Measurements from ENCODE around the gene SEL1L2. TPM values are rescaled to one million over a fixed set of nuclear protein-coding genes. Genes with fewer than 3 reads are reported as not detected.

Gene SEL1L2
- total and polyA plus RNA-seq, 9 of the 15 experiments (the other 6 are each of a cell fraction or from before 2014, with no cell fraction given) = not detected

DNA sequence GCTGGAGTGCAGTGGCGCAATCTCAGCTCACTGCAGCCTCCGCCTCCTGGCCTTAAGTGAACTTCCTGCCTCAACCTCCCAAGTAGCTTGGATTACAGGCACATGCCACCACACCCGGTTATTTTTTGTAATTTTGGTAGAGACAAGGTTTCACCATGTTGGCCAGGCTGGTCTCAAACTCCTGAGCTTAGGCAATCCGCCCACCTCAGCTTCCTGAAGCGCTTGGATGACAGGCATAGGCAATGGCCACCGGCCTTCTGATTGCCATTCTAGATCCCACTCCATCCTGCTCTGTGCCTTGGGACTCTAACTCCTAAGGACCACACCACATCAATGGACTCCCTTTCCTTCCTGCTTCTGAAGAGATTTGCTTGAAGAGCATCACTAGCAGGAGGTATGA is 60.6 kb downstream of the SEL1L2 start:
- no peak for ATAC-seq
- Histone ChIP-seq H3K27me3 (ENCODE audit: control insufficient read depth in 2 of 2, insufficient read depth in 2 of 2, low read length in 2 of 2) (no peaks in the 10 kb centered on the region), H2AFZ (ENCODE audit: low read depth, low read length) (no peak overlapping the region; the same call in 1 of the 2 replicates), H3K4me2 (ENCODE audit: insufficient read depth, low read length) (no peak overlapping the region), H3K79me2 (ENCODE audit: control insufficient read depth, insufficient read depth, low read length) (no peaks in the 10 kb centered on the region), H3K9me3 (replicated peaks; ENCODE audit: control insufficient read depth, insufficient read depth, low read depth, low read length) (no peaks in the 10 kb centered on the region), H3K9ac (ENCODE audit: insufficient read depth in 1 of 2, low read depth in 2 of 2, low read length in 2 of 2) (no peak overlapping the region), H4K20me1 (replicated peaks; ENCODE audit: control insufficient read depth, insufficient read depth, low read length) (no peaks in the 10 kb centered on the region), H3K4me3 (no peak overlapping the region), H3K9me1 (ENCODE audit: control insufficient read depth, insufficient read depth, low read length) (no peaks in the 10 kb centered on the region), H3K4me1 (replicated peaks in 1 of 2; ENCODE audit: control insufficient read depth in 2 of 2, insufficient read depth in 2 of 2, low read length in 2 of 2) (no peaks in the 10 kb centered on the region; a peak in 2 of 5 replicates), H3K36me3 (ENCODE audit: control insufficient read depth, insufficient read depth, low read length) (no peaks in the 10 kb centered on the region), H3K27ac (ENCODE audit: extremely low read depth, low read depth, low read length) (no peak overlapping the region)
- TF ChIP-seq SMARCA5 (IDR thresholded peaks at IDR 0.05) (no peak), CEBPB (tag; IDR thresholded peaks at IDR 0.05) (0 out of 2 replicates have a peak, but pooled peaks have one; percentile 12)
- WGBS (ENCODE audit: insufficient coverage, low coverage, missing lambda C conversion rate) = 61% methylated on average over 3 of the region's 6 CpGs
- ChIA-PET CTCF (ENCODE audit: low intra/inter-chr PET ratio) (no interaction called here), POLR2A (no interaction called here)
- no TSS peak for BruUV-seq (replicated peaks)
- FAIRE-seq = no peak
- no peak for DNase-seq (ENCODE audit: extremely low read depth in 1 of 4, low spot score in 3 of 4)
- intact Hi-C loops (cut with micrococcal nuclease) = no loop called here
- in situ Hi-C loops (cut with MboI) = no loop called here

- Histone ChIP-seq H3K79me2 (ENCODE audit: control insufficient read depth, insufficient read depth, low read length) (no peaks in the 10 kb centered on the region), H3K36me3 (ENCODE audit: control insufficient read depth, insufficient read depth, low read length) (no peaks in the 10 kb centered on the region), H3K27ac (ENCODE audit: extremely low read depth, low read depth, low read length) (no peak overlapping the region), H3K9ac (ENCODE audit: insufficient read depth in 1 of 2, low read depth in 2 of 2, low read length in 2 of 2) (no peak overlapping the region; a peak in 1 of 4 replicates), H3K9me1 (ENCODE audit: control insufficient read depth, insufficient read depth, low read length) (no peaks in the 10 kb centered on the region), H3K27me3 (ENCODE audit: control insufficient read depth in 2 of 2, insufficient read depth in 2 of 2, low read length in 2 of 2) (no peaks in the 10 kb centered on the region), H4K20me1 (replicated peaks; ENCODE audit: control insufficient read depth, insufficient read depth, low read length) (no peaks in the 10 kb centered on the region), H2AFZ (ENCODE audit: low read depth, low read length) (peak overlapping the region; percentile 62; the same call in 1 of the 2 replicates), H3K4me3 (no peak overlapping the region), H3K9me3 (replicated peaks; ENCODE audit: control insufficient read depth, insufficient read depth, low read depth, low read length) (no peaks in the 10 kb centered on the region), H3K4me1 (replicated peaks in 1 of 2; ENCODE audit: control insufficient read depth in 2 of 2, insufficient read depth in 2 of 2, low read length in 2 of 2) (no peaks in the 10 kb centered on the region; a peak in 2 of 5 replicates), H3K4me2 (ENCODE audit: insufficient read depth, low read length) (no peak overlapping the region)
- in situ Hi-C loops (cut with MboI) = no loop called here
- ATAC-seq (no peak; the same call in 2 of the 3 replicates), FAIRE-seq (no peak), DNase-seq (ENCODE audit: extremely low read depth in 1 of 4, low spot score in 3 of 4) (no peak)
- no TSS peak for BruUV-seq (replicated peaks)
- CTCF ChIA-PET (ENCODE audit: low intra/inter-chr PET ratio) = no interaction called here
- 51% methylated on average over 5 of the region's 5 CpGs for WGBS (ENCODE audit: insufficient coverage, low coverage, missing lambda C conversion rate)
- intact Hi-C loops (cut with micrococcal nuclease) = no loop called here
- POLR2A ChIA-PET = interaction anchor here (0.6 kb wide), 1 partner anchor 125 kb away, joined by 3 read pairs; no protein-coding TSS in a partner anchor
- TF ChIP-seq TSHZ1 (CRISPR knock-in tag; IDR thresholded peaks at IDR 0.05) (no peak), ZFP91 (CRISPR knock-in tag; IDR thresholded peaks at IDR 0.05) (no peak), SMARCC2 (IDR thresholded peaks at IDR 0.05; ENCODE audit: low read depth) (no peak), XRCC5 (IDR thresholded peaks at IDR 0.05; ENCODE audit: low read depth, low read length) (no peak), ZBTB43 (CRISPR knock-in tag; IDR thresholded peaks at IDR 0.05) (no peak), BDP1 (IDR thresholded peaks at IDR 0.05; ENCODE audit: insufficient read depth, insufficient read length) (no peak), SNAPC5 (CRISPR knock-in tag; IDR thresholded peaks at IDR 0.05) (no peak), SOX6 (IDR thresholded peaks at IDR 0.05) (no peak)
Observed at GRCh38 chr20:13928901-13929300, 61.5 kb downstream of the SEL1L2 start.

Data from K562 (cell line).